ENCODE results near the gene KCNQ1.

GRCh38 chr11:2668876-2669275 is 224.1 kb downstream of the KCNQ1 start:
- TF ChIP-seq CTCF (IDR thresholded peaks at IDR 0.05 in 2 of 3, conservative IDR thresholded peaks at IDR 0.05 in 1 of 3; ENCODE audit: insufficient read depth in 2 of 3, low read depth in 1 of 3, low read length in 3 of 3) (no peak), ZNF121 (CRISPR knock-in tag; conservative IDR thresholded peaks at IDR 0.05) (no peak)
